Activated CD4-positive, CD25-positive, alpha-beta regulatory T cell (primary cell): ENCODE data around the gene ZNF737.
"Not testable (repeated sequence)": the region's sequence is repeated elsewhere in the genome, so short reads cannot be mapped to it uniquely, and the experiment has no call there.

Experiments used
- DNase-seq, 4 experiments: peaks; one replicate each; lab custom pipeline; 2025; lab: John Stamatoyannopoulos, UW

The ZNF737 gene

GRCh38 chr19:20565321-20566018 lies at the start of gene ZNF737:
TSS of gene ZNF737 (minus strand) at chr19:20565781. CDS start at chr19:20565640, 141 bp downstream.
- peak; percentile 75 to 81 (median 80) for DNase-seq

DNA sequence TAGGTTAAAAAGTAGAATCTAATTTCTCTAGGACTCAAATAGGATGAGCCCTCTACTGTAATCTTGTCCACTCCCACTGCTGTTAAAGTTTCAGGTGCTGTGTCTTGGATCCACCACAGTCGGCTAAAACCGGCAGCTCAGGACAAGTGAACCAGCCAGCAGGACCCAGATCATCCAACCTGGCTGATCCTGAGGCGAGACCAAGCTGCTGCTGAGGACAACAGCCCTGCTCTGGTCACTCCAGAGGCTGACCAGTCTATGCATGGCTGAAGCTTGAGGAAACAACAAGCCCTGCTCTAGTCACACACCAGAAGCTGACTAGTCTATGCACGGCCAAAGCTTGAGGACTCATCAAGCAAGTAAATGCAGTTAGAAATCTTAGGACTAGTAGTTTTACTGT lies 49.4 kb upstream of the ZNF737 start:
- not testable (repeated sequence) for DNase-seq

DNA sequence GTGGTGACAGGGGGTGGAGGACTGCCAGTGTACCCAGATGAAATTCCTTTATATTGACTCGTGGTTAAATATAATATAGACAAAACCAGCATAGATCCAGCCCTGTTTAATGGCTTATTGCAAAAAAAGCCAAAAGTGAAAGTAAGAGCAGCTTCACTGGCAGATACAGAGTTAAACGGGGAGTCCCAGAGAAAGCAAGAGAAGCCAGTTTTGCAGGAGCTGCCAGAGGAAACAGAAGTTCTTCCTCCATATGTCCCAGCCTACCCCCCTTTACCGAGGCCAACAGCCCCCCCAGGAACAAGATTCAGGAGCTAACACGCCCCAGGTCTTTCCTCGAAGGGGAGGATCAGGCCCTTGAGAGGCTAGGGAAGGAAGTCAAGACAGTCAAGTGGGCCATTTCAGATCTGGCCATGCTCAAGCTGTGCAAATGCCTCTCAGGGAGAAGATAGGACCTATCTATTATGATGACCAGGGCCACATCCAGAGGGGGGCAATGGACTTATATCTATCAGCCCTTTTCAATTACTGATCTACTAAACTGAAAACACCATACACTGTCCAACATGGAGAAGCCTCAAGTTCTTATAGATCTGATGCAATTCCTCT lies 47.2 kb upstream of the ZNF737 start:
- no peak for DNase-seq

- no peak for DNase-seq
These were observed 46.3 kb upstream of the ZNF737 start for GRCh38 chr19:20611866-20612265.

DNA sequence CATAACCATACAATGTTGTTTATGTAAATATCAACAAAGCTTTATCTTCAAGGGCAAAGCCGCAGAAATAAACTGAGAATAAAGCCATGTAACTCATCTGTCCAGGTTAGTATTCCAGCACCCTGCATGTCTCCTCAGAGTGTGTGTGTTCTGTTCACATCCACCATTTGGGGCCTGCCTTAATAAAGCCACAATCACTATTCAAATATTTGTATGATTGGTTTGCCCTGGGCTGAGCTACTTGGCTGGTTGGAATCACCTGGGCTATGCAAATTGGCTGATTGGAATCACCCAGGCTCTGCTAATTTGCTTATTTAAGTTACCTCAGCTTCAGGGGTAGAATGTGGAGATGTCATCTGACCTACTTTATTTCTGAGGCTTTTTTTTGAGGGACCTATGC lies 42.4 kb upstream of the ZNF737 start:
- no peak for DNase-seq

GRCh38 chr19:20558571-20558970 lies 7.0 kb downstream of the ZNF737 start:
- no peak for DNase-seq

- no peak for DNase-seq
These were observed 7.6 kb downstream of the ZNF737 start for GRCh38 chr19:20558011-20558410.

GRCh38 chr19:20544667-20545333 lies 20.8 kb downstream of the ZNF737 start:
- not testable (repeated sequence) for DNase-seq

GRCh38 chr19:20530303-20530702 lies 35.3 kb downstream of the ZNF737 start:
- DNase-seq, result not testable (repeated sequence)

DNA sequence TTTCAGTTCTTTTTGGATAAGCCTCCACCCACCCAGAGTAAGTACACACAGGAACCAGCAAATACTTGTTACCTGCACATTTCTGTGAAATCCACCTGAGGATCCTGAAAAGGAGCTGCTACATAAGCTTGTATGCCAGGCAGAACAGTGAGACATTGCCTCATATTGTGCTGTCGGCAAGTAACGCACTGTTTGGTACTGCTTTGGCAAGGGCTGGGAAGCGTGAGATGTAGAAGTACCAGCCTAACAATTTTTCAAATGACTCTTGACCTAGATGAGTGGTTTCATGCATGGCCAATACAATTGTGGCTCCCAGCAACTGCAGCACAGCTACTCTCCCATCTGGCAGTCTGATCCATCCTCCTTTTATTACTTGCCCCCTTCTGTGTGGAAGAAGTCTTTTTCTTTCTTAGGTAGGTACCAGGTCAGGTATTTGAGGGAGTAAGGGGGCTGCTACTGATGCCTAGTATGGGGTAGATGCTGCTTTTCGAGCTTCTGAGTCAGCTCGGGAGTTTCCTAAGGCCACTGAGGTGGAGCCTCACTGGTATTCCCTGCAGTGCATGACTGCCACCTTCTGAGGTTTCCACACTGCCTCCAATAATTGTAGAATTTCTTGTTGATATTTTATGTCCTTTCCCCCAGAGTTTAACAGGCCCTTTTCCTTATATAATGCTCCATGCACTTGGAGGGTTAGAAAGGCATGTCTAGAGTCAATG lies 52.2 kb downstream of the ZNF737 start:
- DNase-seq, result no peak

DNA sequence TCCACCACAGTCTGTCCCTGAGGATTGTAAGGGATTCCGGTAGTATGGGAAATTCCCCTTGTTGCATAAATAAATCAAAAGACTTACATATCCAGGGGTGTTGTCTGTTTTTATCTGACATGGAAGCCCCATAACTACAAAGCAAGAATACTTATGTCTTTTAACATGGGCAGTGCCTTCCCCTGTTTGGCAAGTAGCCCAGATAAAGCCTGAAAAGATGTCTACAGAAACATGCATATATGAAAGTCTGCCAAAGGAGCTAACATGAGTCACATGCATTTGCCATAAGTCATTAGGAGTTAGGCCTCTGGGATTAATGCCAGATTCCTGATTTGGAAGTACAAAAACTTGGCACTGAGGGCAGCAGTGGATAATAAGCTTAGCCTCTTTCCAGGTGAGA lies 62.1 kb downstream of the ZNF737 start:
- no peak for DNase-seq
